Skin of body (tissue), 2 donors: ENCODE results near the gene MKS1. TPM values are rescaled to one million over a fixed set of nuclear protein-coding genes. Genes with fewer than 3 reads are reported as not detected.

Experiments used
- DNase-seq: peaks from one replicate; lab custom pipeline; 2025; lab: John Stamatoyannopoulos, UW
- total RNA-seq: library from RNA; depleted of rRNA; stranded (reverse); fragments of >200 nt; gene quantifications from one replicate; pipeline ENCODE4 v1.2.3, GENCODE V29; 2014

The MKS1 gene
- total RNA-seq, 1 donor from 2014 or later = 11.0 TPM

DNA sequence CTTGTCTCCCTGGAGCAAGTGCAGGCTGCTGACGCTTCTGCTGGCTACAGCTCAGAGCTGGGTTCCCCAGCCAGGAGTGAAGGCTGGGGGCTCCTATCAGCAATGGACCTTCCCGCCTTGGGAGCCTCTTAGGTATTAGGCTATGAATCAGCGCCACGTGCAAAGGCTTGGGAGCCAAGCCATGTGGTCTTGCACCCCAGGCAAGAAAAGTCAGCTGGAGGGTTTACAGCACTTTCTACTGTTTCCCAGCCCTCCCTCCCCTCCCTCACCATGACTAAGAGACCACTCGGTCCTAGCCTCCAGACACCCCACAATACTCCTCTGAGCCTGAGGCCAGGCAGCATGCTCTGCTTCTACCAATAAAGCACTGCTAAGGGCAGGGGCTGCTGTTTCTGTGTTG, 14.3 kb downstream of the MKS1 start:
- DNase-seq = no peak

DNA sequence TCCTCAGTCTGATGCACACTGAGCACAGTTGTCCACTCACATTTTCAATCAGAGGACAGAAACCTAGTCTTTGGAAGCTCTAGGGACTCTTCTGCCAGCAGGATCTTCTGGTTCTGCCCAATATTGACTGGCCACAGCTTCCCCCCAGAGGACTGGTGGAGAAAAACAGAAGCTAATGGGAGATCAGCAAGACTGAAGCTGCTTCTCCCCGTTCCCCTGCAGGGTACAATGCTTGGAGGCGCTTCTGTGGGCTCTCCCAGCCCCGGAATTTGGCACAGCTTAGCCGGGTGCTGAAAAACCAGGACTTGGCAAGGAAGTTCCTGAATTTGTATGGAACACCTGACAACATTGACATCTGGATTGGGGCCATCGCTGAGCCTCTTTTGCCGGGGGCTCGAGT, 16.2 kb downstream of the MKS1 start:
- no peak for DNase-seq

DNA sequence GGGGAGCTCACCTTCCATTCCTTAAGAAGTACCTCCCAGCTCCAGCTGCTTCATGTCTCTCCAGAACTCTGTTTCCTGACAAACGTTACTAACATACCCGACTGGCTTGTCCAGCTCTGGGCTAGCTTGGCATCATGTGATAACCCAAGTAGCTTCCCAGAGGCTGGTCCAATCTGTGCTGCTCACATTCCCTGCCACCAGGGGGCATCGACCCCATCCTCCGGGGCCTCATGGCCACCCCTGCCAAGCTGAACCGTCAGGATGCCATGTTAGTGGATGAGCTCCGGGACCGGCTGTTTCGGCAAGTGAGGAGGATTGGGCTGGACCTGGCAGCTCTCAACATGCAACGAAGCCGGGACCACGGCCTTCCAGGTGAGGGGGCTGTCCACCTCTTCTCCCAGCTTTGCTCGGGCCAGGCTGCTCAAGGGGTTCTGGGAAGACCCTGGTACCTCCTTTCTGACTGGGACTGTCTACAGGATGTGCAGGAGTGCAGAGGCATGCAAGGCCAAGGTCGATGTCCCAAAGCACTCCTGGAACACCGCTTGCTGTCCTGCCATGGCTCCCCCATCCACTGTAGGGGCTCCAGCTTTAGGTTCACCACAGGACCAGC, 18.9 kb downstream of the MKS1 start:
- DNase-seq = no peak

DNA sequence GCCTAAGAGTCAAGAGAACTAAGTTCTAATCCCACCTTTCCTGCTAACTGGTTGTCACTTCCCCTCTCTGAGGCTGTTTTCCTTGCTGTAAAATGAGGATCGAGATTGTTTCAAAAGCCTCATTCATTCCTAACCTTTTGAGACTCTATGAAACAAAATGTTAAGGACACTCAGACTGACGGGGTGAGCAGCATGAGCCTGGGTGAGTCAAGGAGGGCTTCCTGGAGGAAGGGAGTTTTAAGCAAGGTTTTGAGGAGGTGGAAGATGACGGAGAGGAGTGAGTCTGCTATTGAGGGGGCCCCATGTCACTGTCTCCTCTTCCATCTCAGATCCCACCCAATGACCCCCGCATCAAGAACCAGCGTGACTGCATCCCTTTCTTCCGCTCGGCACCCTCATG, 22.4 kb downstream of the MKS1 start:
- no peak for DNase-seq

DNA sequence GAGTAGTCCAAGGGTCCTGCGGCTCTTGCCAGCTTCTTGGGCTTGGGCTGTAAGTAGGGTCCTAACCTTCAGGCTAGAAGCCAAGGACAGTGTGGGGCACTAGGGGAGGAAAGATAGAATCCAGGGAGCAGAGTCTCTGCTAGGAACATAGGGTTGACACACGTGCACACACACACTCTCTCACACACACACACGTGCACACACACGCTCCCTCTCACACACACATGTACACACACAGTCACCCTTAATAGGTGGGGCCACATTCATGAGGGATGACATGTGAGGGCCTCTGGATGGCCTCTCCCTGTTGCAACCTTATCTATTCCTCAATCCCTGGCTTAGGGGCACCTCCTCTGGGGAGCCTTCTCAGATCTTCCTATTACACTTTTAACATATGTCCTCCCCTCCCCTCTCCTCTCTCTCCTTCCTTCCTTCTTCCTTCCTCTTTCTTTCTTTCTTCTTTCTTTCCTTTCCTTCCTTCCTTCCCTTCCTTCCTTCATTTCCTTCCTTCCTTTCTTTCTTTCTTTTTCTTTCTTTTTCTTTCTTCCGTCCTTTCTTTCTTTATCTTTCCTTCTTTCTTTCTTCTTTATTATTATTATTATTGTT, 23.4 kb downstream of the MKS1 start:
- no peak for DNase-seq

GRCh38 chr17:58193641-58194255, 25.3 kb downstream of the MKS1 start:
- DNase-seq = no peak

GRCh38 chr17:58192612-58193011, 26.4 kb downstream of the MKS1 start, which contains the start of gene EPX:
EPX (plus strand) TSS chr17:58192726; CDS start chr17:58192847, 121 bp downstream.
- DNase-seq = no peak

- DNase-seq = no peak
Measured at GRCh38 chr17:58191241-58191896, 27.7 kb downstream of the MKS1 start.

GRCh38 chr17:58189436-58190146, 29.5 kb downstream of the MKS1 start:
- no peak for DNase-seq

GRCh38 chr17:58187675-58188074, 31.4 kb downstream of the MKS1 start:
- no peak for DNase-seq

DNA sequence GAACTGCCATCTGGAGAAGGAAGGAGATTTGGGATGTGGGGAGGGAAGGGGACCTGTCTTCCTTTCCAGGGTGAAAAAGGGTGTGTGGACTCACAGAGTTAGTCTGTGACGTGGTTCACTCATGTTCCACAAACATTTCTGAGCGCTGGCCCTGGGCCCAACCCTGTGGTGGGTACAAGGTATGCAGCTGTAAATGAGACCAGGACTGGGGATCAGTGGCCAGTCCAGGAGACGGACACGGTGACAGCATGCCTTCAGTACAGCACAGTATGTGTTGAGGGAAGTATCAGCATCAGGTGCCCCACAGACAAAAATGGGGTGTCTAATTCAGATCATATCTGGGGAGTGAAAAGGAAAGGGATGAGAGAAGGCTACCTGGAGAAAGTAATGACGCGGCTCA, 32.0 kb downstream of the MKS1 start:
- no peak for DNase-seq

- DNase-seq = no peak
Measured at GRCh38 chr17:58186591-58186990, 32.5 kb downstream of the MKS1 start.

DNA sequence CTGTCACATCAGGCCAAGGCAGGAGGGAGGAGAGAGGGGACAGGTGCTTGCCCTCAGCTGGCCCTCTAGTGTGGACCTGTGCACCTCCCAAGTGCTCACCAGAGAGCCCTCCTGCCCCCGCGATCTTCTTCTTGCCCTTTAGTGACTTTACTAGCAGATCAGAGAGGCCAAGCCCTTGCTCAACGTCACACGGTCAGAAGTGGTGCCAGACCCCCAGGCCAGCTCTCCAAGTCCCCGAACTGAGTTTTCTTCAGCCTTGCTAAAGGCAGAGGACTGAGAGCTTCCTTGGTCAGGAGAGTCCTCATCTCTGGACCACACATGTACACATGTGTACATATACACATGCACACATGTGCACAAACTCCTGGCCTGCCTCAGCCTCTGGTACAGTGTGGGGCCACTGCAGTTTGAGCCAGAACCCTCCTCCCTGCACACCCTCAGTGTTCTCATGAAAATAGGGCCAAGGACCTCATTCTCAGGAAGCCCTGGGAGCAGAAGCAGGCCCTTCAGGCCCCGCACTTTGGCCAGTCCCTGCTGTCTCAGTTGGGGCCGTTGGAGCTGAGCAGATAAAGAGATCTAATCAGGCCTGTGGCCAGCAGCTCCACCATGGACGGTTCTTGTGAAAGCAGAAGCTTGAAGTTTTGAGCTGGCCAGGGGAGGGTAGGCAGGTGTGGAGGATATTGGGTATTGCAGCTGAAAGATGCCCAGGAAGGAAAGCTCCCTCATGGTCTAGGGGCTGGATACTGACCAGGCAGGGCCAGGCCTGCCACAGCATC, 33.9 kb downstream of the MKS1 start:
- DNase-seq = no peak

DNA sequence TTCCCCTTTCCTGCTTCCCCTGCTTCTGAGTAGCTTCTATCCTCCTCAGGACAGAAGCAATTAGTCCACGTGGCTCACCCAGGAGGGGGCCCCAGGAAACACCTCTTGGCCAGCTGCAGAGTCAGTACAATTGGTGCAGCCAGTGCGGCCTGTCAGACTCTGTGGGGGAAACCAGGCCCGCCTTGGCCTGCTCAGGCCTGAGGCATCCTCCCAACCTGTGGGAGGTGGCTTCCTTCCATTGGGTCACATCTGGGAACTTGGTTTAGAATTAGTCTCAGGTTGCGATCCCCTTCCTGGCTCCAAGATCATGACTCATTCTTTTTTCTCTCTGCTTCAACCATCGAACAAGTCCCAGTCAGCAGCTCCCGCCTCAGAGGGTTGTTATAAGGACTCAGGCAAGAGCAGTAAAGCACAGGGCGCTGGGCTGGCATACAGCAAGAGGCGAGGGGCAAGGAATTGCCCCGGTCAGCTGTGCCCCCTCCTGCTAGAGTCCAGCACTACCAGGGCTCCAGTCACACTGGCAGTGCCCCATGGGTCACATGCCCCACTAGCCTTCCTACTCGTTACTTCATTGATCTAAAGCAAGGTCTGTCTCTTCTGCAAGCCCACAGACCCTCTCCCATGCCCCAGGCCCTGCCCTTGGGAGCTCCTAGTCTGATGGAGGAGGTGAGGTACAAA, 34.6 kb downstream of the MKS1 start:
- DNase-seq = no peak

DNA sequence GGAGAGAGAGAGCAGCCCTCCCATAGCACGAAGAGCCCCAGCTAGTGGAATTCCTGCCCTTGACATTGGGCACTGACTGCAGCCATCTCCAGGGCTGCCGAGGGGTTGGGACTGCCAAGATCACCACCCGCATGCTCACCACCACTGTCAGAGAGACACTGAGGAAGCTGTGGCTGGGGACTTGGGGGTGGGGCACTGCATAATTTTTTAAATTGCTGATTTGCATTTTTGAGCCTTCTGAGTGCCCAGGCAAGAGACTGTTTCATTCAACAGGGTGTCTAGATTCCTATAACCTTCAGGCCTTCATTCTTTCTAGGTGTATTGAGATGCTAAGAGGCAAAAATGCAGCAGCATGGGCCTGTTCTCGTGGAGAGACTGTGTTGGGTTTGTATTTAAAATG, 35.5 kb downstream of the MKS1 start:
- DNase-seq = no peak

DNA sequence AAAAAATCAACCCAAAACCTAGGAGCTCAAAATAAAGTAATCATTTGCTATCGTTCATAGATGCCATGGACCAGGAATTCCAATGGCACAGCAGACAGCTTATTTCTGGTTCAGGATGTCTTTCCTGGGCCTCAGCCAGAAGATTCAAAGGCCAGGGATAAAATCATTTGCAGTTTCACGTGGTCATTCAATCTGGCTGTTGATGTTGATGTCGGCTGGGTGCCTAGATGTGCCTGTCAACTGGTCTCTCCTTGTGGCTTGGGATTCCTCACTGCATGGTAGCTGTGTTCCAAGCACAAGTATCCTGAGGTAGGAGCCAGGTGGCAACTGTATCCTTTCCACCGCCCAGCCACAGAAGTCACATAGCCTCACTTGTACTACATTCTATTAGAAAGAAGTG, 37.3 kb downstream of the MKS1 start:
- no peak for DNase-seq

- DNase-seq = no peak
Measured at GRCh38 chr17:58176200-58176599, 42.9 kb downstream of the MKS1 start.

GRCh38 chr17:58174871-58175270, 44.2 kb downstream of the MKS1 start:
- DNase-seq = no peak

DNA sequence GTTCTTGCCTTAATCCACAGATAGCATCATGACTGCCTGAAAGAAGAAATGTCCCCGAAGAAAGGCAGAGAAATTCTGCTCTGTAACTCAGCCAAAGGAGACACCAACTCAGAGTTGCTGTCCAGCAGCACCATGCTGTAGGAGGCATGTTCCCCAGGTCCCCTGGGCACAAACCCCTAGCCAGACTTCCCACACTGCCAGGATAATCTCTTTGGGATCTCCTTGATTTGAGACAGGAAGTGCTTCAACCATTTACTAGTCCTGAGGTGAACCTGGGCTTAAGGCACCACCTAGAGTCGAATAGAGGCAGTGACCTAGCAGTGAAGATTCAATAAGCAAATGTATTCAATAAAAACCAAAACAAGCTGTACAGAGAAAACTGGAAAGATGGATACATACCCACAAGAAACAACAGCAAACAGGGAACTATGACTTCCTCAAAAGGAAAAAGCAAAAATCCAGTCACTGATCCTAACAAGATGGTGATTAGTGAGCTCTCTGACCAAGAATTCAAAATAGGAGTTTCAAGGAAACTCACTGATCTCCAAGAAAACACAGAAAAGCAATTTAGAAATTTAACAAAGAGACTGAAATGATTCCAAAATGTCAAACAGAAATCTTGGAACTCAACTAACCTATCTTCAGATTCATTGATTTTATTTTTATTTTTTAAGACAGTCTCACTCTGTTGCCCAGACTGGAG, 46.5 kb downstream of the MKS1 start:
- DNase-seq = no peak

- no peak for DNase-seq
Measured at GRCh38 chr17:58170622-58171021, 48.4 kb downstream of the MKS1 start.
